Activated T-helper 17 cell treated with anti-CD3 and anti-CD28 coated beads, Interleukin-2, amount 50 U/mL, for 72 hours (primary cell): ENCODE measurements around the gene ANTKMT. TPM values are rescaled to one million over a fixed set of nuclear protein-coding genes. Genes with fewer than 3 reads are reported as not detected.
"Not testable (repeated sequence)": the region's sequence is repeated elsewhere in the genome, so short reads cannot be mapped to it uniquely, and the experiment has no call there.

Experiments
- ATAC-seq: fragments of 150-1000 bp; cut with Tn5 transposase; replicated peaks from 2 replicates; pipeline ENCODE4 v1.10.0; 2021; ENCODE audit warnings: mild to moderate bottlenecking, moderate library complexity
- H3K27ac Mint-ChIP-seq: one replicate; pipeline ENCODE4 v1.8.0; 2022; ENCODE audit warnings: mixed read lengths
- H3K27me3 Mint-ChIP-seq: one replicate; pipeline ENCODE4 v1.8.0; 2022; ENCODE audit warnings: mixed read lengths
- H3K36me3 Mint-ChIP-seq: one replicate; pipeline ENCODE4 v1.8.0; 2022; ENCODE audit warnings: low read depth, mild to moderate bottlenecking, mixed read lengths
- H3K4me1 Mint-ChIP-seq: one replicate; pipeline ENCODE4 v1.8.0; 2022; ENCODE audit warnings: mixed read lengths
- H3K4me3 Mint-ChIP-seq: one replicate; pipeline ENCODE4 v1.8.0; 2022; ENCODE audit warnings: mild to moderate bottlenecking, mixed read lengths
- H3K9me3 Mint-ChIP-seq: one replicate; pipeline ENCODE4 v1.8.0; 2022; ENCODE audit warnings: mixed read lengths
- total RNA-seq, 2 donors: library from RNA; stranded (reverse); gene quantifications; one replicate each; pipeline ENCODE4 v1.2.3, GENCODE V29; 2022

ANTKMT gene
- total RNA-seq, 2 donors from 2014 or later = 13.5 to 22.4 TPM

GRCh38 chr16:686459-687260 lies 34.3 kb upstream of the ANTKMT start:
- ATAC-seq = no peak
- Mint-ChIP-seq H3K27ac (no peak overlapping the region), H3K9me3 (no peaks in the 10 kb centered on the region), H3K36me3 (peaks cover 28% of the 10 kb centered on the region), H3K27me3 (no peaks in the 10 kb centered on the region), H3K4me1 (peaks cover 4% of the 10 kb centered on the region), H3K4me3 (no peak overlapping the region)

- Mint-ChIP-seq H3K9me3 (no peaks in the 10 kb centered on the region), H3K4me1 (peaks cover 8% of the 10 kb centered on the region), H3K27ac (no peak overlapping the region), H3K36me3 (peaks cover 20% of the 10 kb centered on the region), H3K27me3 (no peaks in the 10 kb centered on the region), H3K4me3 (no peak overlapping the region)
- no peak for ATAC-seq
Measured at GRCh38 chr16:687499-687898, 33.4 kb upstream of the ANTKMT start.

DNA sequence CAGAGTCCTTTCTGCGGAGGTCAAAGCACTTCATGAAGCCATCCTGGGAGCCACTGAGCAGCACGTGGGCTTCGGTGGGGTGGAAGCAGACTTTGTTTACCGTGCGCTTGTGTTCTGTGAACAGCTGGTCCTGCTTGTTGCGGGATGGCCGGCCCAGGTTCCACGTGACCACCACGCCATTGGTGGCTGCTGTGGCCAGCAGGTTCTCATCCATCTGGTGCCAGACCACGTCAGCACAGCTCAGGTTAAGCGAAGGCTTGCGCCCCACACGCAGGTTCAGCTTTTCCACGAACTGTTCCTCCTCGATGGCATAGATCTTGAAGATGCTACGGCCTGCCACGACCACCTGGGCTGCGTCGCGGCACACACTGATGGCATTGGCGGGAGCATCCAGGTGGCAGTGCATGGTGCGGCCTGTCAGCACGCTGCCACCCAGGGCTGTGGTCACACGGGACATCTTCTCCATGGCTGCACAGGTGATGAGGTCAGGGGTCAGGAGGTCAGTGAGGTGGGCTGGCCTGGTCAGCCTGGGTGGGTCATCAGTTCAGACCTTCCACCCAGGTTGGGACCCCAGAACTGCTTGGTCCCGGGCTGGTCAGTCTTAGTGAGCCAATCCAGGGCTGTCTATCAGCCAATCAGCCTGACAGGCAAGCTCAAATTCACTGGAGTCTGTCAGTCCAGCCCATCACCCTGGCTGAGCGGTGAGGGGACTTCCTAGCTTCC lies 31.6 kb upstream of the ANTKMT start:
- H3K9me3 Mint-ChIP-seq = no peaks in the 10 kb centered on the region
- ATAC-seq = no peak
- H3K27me3 Mint-ChIP-seq = no peaks in the 10 kb centered on the region
- peak overlapping the region; percentile 82 for H3K4me3 Mint-ChIP-seq
- peak overlapping the region; percentile 87 for H3K27ac Mint-ChIP-seq
- peaks cover 9% of the 10 kb centered on the region for H3K4me1 Mint-ChIP-seq
- peaks cover 8% of the 10 kb centered on the region for H3K36me3 Mint-ChIP-seq

DNA sequence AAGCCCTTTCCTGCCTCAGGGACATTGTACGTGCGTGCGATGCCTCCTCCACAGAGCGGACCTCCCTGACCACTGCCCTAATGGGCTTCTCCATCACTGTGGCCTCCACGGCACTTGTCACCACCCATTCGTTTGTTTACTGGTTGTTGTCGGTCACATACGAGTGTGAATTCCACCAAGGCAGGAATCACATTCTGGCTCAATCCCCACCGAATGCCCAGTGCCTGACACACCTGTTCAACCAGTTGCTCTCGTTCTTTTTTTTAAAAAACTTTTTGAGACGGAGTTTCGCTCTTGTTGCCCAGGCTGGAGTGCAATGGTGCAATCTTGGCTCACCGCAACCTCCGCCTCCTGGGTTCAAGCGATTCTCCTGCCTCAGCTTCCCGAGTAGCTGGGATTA lies 29.7 kb upstream of the ANTKMT start:
- ATAC-seq, H3K36me3 Mint-ChIP-seq: not testable (repeated sequence)
- H3K4me3 Mint-ChIP-seq = peak overlapping the region; percentile 82

GRCh38 chr16:692356-693108 lies 28.4 kb upstream of the ANTKMT start:
- ATAC-seq = no peak
- no peaks in the 10 kb centered on the region for H3K36me3 Mint-ChIP-seq
- peaks cover 9% of the 10 kb centered on the region for H3K4me1 Mint-ChIP-seq

More for the DNA sequence above, 29.7 kb upstream of the ANTKMT start:
- peak overlapping the region; percentile 87 for H3K27ac Mint-ChIP-seq
- not testable (repeated sequence) for H3K4me1 Mint-ChIP-seq, H3K9me3 Mint-ChIP-seq, H3K27me3 Mint-ChIP-seq

DNA sequence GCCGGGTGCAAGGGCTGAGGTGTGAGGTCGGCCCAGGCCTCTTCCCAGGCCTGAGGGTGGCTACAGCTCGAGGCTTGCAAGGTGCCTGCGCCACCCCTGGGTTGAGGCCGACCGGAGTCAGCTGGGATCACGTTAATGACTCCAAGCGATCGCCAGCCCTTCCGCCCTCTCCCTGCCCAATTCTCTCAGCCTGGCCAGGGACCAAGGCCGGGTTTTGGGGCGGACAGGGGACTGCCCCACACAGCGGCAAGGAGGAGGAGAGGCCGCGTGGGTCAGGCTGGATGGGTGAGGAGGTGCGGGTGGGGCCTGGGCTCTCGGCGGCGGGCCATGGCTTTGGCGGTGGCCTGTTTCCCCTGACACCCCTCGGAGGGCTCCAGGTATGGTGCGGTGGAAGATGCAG lies 27.6 kb upstream of the ANTKMT start:
- Mint-ChIP-seq H3K9me3 (no peaks in the 10 kb centered on the region), H3K27me3 (no peaks in the 10 kb centered on the region), H3K4me1 (peaks cover 9% of the 10 kb centered on the region), H3K27ac (no peak overlapping the region), H3K36me3 (no peaks in the 10 kb centered on the region), H3K4me3 (peak overlapping the region; percentile 82)
- ATAC-seq = no peak

More at GRCh38 chr16:692356-693108, 28.4 kb upstream of the ANTKMT start:
- Mint-ChIP-seq H3K4me3 (peak overlapping the region; percentile 82), H3K27me3 (no peaks in the 10 kb centered on the region), H3K9me3 (no peaks in the 10 kb centered on the region), H3K27ac (no peak overlapping the region)

- Mint-ChIP-seq H3K36me3 (no peaks in the 10 kb centered on the region), H3K27ac (no peak overlapping the region), H3K9me3 (no peaks in the 10 kb centered on the region), H3K27me3 (no peaks in the 10 kb centered on the region), H3K4me1 (peaks cover 9% of the 10 kb centered on the region), H3K4me3 (peak overlapping the region; percentile 82)
- no peak for ATAC-seq
Measured at GRCh38 chr16:693766-694165, 27.2 kb upstream of the ANTKMT start.

GRCh38 chr16:694187-694862 lies 26.6 kb upstream of the ANTKMT start:
- H3K4me1 Mint-ChIP-seq = peaks cover 9% of the 10 kb centered on the region
- no peaks in the 10 kb centered on the region for H3K27me3 Mint-ChIP-seq
- H3K27ac Mint-ChIP-seq = no peak overlapping the region
- no peaks in the 10 kb centered on the region for H3K36me3 Mint-ChIP-seq
- peak overlapping the region; percentile 90 for H3K4me3 Mint-ChIP-seq
- ATAC-seq = no peak
- no peaks in the 10 kb centered on the region for H3K9me3 Mint-ChIP-seq

- no peaks in the 10 kb centered on the region for H3K36me3 Mint-ChIP-seq
- no peaks in the 10 kb centered on the region for H3K9me3 Mint-ChIP-seq
- no peak for ATAC-seq
- H3K27me3 Mint-ChIP-seq = no peaks in the 10 kb centered on the region
- H3K27ac Mint-ChIP-seq = peak overlapping the region; percentile 90
- peak overlapping the region; percentile 90 for H3K4me3 Mint-ChIP-seq
- H3K4me1 Mint-ChIP-seq = peaks cover 9% of the 10 kb centered on the region
Measured at GRCh38 chr16:694863-695354, 26.0 kb upstream of the ANTKMT start.

- Mint-ChIP-seq H3K27me3 (no peaks in the 10 kb centered on the region), H3K9me3 (no peaks in the 10 kb centered on the region), H3K27ac (peak overlapping the region; percentile 90), H3K36me3 (no peaks in the 10 kb centered on the region), H3K4me3 (peak overlapping the region; percentile 90), H3K4me1 (peaks cover 9% of the 10 kb centered on the region)
- ATAC-seq = peak; percentile 86
Measured at GRCh38 chr16:695355-696089, 25.4 kb upstream of the ANTKMT start.

- Mint-ChIP-seq H3K27me3 (peaks cover 4% of the 10 kb centered on the region), H3K27ac (no peak overlapping the region), H3K9me3 (no peaks in the 10 kb centered on the region), H3K4me1 (no peaks in the 10 kb centered on the region), H3K4me3 (peak overlapping the region; percentile 12), H3K36me3 (no peaks in the 10 kb centered on the region)
- no peak for ATAC-seq
Measured at GRCh38 chr16:698911-699671, 21.9 kb upstream of the ANTKMT start.

GRCh38 chr16:700684-701584 lies 20.0 kb upstream of the ANTKMT start:
- H3K27ac Mint-ChIP-seq = no peak overlapping the region
- peaks cover 4% of the 10 kb centered on the region for H3K27me3 Mint-ChIP-seq
- no peaks in the 10 kb centered on the region for H3K9me3 Mint-ChIP-seq
- H3K4me3 Mint-ChIP-seq = no peak overlapping the region
- peak; percentile 41 for ATAC-seq
- H3K4me1 Mint-ChIP-seq = no peaks in the 10 kb centered on the region
- H3K36me3 Mint-ChIP-seq = no peaks in the 10 kb centered on the region
